ENCODE measurements around the gene WDR54. TPM values are rescaled to one million over a fixed set of nuclear protein-coding genes. Genes with fewer than 3 reads are reported as not detected.
"Not testable (repeated sequence)": the region's sequence is repeated elsewhere in the genome, so short reads cannot be mapped to it uniquely, and the experiment has no call there.

The WDR54 gene
- total RNA-seq, 1 experiment from 2014 or later, result 33.1 TPM

- Histone ChIP-seq H3K36me3 (no peaks in the 10 kb centered on the region), H3K27me3 (peaks cover 27% of the 10 kb centered on the region), H3K27ac (no peak overlapping the region), H3K4me3 (no peak overlapping the region), H3K9me3 (replicated peaks) (no peaks in the 10 kb centered on the region), H3K4me1 (peaks cover 3% of the 10 kb centered on the region; the same call in 1 of the 2 replicates)
- DNase-seq, result no peak
Observed at GRCh38 chr2:74416778-74417177, 4.8 kb upstream of the WDR54 start.

DNA sequence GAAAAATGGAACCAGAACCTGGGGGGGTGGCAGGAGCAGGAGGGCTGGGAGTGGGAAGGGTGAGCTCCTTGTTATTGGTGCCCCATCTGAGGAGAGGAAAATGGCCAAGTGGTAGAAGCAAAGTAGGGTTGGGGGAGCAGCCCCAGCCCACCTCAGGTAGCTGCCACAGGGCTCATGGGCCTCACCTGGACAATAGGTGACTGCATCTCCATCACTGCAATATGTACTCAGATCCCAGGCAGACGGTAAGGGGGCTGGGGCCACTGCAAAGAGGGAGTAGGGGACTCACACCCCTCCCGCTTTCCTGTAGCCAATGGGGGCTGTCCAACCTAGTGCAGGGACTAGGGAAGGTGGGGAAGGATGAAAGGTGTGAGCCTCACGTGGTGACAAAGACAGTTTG is 4.3 kb upstream of the WDR54 start:
- Histone ChIP-seq H3K9me3 (replicated peaks) (no peaks in the 10 kb centered on the region), H3K27me3 (peaks cover 27% of the 10 kb centered on the region), H3K36me3 (no peaks in the 10 kb centered on the region), H3K4me3 (no peak overlapping the region), H3K27ac (no peak overlapping the region), H3K4me1 (peaks cover 3% of the 10 kb centered on the region; the same call in 1 of the 2 replicates)
- DNase-seq, result no peak

DNA sequence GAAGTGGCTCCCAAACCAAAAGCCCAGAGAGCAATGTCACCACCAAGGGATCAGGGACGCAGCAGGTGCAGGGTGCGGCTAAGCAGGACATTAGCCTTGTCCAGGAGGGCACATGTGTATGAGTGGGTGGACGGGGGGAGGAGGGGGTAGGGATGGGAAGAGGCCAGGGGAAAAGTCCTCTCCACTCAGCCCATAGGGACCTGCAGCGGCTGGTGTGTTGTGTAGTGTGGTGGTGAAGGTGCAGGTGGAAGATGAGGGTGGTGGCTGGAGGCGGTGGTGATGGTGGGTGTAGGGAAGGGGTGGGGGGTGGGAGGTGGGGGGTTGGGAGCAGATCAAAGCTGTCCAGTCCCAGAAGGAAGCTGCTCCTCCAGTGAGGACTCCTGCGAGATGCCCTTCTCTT is 3.8 kb upstream of the WDR54 start:
- no peaks in the 10 kb centered on the region for H3K9me3 ChIP-seq (replicated peaks)
- peaks cover 3% of the 10 kb centered on the region; the same call in 1 of the 2 replicates for H3K4me1 ChIP-seq
- no peak for DNase-seq
- no peak overlapping the region for H3K4me3 ChIP-seq
- no peak overlapping the region for H3K27ac ChIP-seq
- H3K36me3 ChIP-seq, result no peaks in the 10 kb centered on the region
- peaks cover 22% of the 10 kb centered on the region for H3K27me3 ChIP-seq

DNA sequence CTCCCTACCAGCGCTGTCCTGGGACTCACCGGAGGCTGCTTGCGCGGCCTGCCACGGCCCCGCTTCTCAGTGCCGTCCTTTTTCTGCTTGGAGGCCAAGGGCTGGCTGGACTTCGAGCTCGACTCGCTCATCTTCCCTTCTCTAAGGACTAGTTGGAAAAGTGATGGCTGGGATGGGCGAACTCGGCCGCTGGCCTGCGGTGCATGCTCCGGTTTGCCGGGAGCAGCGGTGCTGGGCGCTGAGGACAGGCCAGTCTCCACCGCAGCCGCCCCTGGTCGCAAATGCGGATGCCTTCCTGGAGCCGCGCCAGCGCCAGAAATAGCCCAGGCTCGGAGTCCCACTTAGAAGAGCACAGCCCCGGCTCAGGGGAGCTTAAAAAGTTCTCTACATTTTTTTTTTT is 3.2 kb upstream of the WDR54 start:
- Histone ChIP-seq H3K4me1 (peaks cover 3% of the 10 kb centered on the region; the same call in 1 of the 2 replicates), H3K27ac (no peak overlapping the region), H3K27me3 (peaks cover 18% of the 10 kb centered on the region), H3K9me3 (replicated peaks) (no peaks in the 10 kb centered on the region), H3K36me3 (no peaks in the 10 kb centered on the region), H3K4me3 (no peak overlapping the region)
- peak; percentile 70 to 76 for DNase-seq

- no peak for DNase-seq
- Histone ChIP-seq H3K9me3 (replicated peaks) (no peaks in the 10 kb centered on the region), H3K36me3 (no peaks in the 10 kb centered on the region), H3K27me3 (peaks cover 13% of the 10 kb centered on the region), H3K4me3 (no peak overlapping the region), H3K4me1 (peaks cover 3% of the 10 kb centered on the region; the same call in 1 of the 2 replicates), H3K27ac (no peak overlapping the region)
Observed at GRCh38 chr2:74419345-74419744, 2.2 kb upstream of the WDR54 start.

DNA sequence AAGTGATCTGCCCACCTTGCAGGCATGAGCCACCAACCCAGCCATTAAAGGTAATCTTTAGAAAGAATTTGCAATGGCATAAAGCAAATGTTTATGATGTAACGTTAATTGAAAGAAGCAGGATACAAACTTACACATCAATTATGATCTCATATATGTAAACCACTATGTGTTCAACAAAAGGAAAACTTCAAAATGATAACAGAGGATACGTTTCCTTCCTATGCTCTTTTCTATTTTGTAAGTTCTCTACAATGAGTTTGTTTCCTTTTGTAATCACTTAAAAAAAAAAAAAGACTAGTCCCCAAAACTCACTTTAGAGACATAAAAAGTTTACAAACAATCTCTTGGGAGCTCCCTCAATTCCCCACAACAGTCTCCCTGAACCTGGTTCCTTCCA is 1.5 kb upstream of the WDR54 start:
- Histone ChIP-seq H3K4me3 (no peak overlapping the region), H3K4me1 (peaks cover 3% of the 10 kb centered on the region; the same call in 1 of the 2 replicates), H3K36me3 (no peaks in the 10 kb centered on the region), H3K27me3 (peaks cover 13% of the 10 kb centered on the region), H3K9me3 (replicated peaks) (no peaks in the 10 kb centered on the region), H3K27ac (no peak overlapping the region)
- no peak for DNase-seq

DNA sequence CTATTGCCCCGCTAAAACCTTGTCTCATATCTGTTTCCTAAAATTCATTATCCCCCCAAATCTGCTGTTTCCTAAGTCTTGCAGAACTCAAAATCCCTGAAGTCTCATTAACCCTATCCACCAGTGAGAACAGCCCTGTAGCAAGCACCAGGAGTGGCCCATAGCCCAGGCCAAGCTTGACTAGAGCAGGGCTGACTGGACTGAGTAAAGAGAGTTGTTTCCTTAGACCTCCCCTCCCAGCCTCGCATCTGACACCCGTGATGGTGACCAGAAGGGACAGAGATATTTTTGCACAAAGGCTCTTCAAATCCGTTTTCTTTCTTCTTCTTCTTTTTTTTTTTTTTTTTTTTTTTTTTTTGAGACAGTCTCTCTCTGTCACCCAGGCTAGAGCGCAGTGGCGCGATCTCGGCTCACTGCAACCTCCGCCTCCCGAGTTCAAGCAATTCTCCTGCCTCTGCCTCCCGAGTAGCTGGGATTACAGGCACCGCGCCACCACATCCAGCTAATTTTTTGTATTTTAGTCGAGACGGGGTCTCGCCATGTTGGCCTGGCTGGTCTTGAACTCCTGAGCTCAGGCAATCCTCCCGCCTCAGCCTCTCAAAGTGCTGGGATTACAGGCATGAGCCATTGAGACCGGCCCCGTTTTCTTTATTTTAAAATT is 957 bp upstream of the WDR54 start:
- H3K36me3 ChIP-seq; DNase-seq; H3K27ac ChIP-seq; H3K4me1 ChIP-seq; H3K4me3 ChIP-seq; H3K9me3 ChIP-seq (replicated peaks): not testable (repeated sequence)
- peaks cover 13% of the 10 kb centered on the region for H3K27me3 ChIP-seq

- H3K4me3 ChIP-seq, result no peak overlapping the region
- peaks cover 17% of the 10 kb centered on the region for H3K36me3 ChIP-seq
- H3K27me3 ChIP-seq, result peaks cover 9% of the 10 kb centered on the region
- no peak overlapping the region for H3K27ac ChIP-seq
- DNase-seq, result no peak
- H3K9me3 ChIP-seq (replicated peaks), result no peaks in the 10 kb centered on the region
- H3K4me1 ChIP-seq, result peaks cover 3% of the 10 kb centered on the region; the same call in 1 of the 2 replicates
Observed at GRCh38 chr2:74423231-74424095, 1.9 kb downstream of the WDR54 start.

- peaks cover 6% of the 10 kb centered on the region for H3K27me3 ChIP-seq
- H3K4me3 ChIP-seq, result no peak overlapping the region
- 0 out of 2 replicates have a peak, but pooled peaks cover 1% of the 10 kb centered on the region for H3K4me1 ChIP-seq
- DNase-seq, result no peak
- no peaks in the 10 kb centered on the region for H3K9me3 ChIP-seq (replicated peaks)
- peaks cover 26% of the 10 kb centered on the region for H3K36me3 ChIP-seq
- no peak overlapping the region for H3K27ac ChIP-seq
Observed at GRCh38 chr2:74424139-74424992, 2.8 kb downstream of the WDR54 start.

- Histone ChIP-seq H3K36me3 (peaks cover 32% of the 10 kb centered on the region), H3K27ac (no peak overlapping the region), H3K27me3 (no peaks in the 10 kb centered on the region; the same call in 1 of the 2 replicates), H3K4me3 (no peak overlapping the region), H3K9me3 (replicated peaks) (no peaks in the 10 kb centered on the region), H3K4me1 (no peaks in the 10 kb centered on the region)
- DNase-seq, result no peak
Observed at GRCh38 chr2:74424995-74425406, 3.5 kb downstream of the WDR54 start.

- H3K9me3 ChIP-seq (replicated peaks), result no peaks in the 10 kb centered on the region
- H3K4me1 ChIP-seq, result no peaks in the 10 kb centered on the region
- H3K27ac ChIP-seq, result no peak overlapping the region
- H3K4me3 ChIP-seq, result no peak overlapping the region
- no peak for DNase-seq
- H3K36me3 ChIP-seq, result peaks cover 37% of the 10 kb centered on the region
- no peaks in the 10 kb centered on the region for H3K27me3 ChIP-seq
Observed at GRCh38 chr2:74425523-74425922, 4.0 kb downstream of the WDR54 start.

DNA sequence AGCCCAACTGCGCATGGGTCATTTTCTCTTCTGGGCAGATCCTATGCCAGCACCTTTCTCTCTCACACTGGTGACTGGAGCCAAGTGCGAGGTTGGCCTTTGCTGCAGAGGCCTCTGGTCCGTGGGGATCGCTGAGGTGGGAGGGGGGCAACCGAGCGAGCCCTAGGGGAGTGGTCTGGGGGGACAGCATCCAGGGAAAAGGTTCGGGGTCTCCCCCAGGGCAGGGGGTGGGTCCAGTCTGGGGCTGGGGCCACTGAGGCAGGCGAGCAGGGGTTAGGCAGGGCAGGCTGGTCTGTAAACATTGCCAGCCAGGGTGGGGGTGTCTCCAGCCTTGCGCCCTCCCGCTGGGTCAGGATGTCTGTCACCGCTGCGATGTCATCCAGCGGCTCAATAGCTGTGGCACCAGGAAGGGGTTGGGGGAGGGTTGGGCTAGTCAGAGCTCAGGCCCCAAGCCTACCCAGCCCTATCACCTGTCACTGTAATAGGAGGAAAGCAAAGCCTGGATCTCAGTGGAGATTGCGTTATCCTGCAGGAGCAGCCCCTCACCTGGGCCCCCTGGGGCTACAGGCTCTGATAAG is 4.7 kb downstream of the WDR54 start:
- no peak overlapping the region for H3K4me3 ChIP-seq
- no peaks in the 10 kb centered on the region for H3K9me3 ChIP-seq (replicated peaks)
- H3K27ac ChIP-seq, result no peak overlapping the region
- H3K36me3 ChIP-seq, result peaks cover 37% of the 10 kb centered on the region
- H3K4me1 ChIP-seq, result no peaks in the 10 kb centered on the region
- DNase-seq, result no peak
- no peaks in the 10 kb centered on the region for H3K27me3 ChIP-seq

- Histone ChIP-seq H3K4me1 (no peaks in the 10 kb centered on the region), H3K36me3 (peaks cover 46% of the 10 kb centered on the region), H3K9me3 (replicated peaks) (no peaks in the 10 kb centered on the region), H3K4me3 (no peak overlapping the region), H3K27me3 (no peaks in the 10 kb centered on the region), H3K27ac (no peak overlapping the region)
- no peak for DNase-seq
Observed at GRCh38 chr2:74427551-74427950, 6.0 kb downstream of the WDR54 start.

DNA sequence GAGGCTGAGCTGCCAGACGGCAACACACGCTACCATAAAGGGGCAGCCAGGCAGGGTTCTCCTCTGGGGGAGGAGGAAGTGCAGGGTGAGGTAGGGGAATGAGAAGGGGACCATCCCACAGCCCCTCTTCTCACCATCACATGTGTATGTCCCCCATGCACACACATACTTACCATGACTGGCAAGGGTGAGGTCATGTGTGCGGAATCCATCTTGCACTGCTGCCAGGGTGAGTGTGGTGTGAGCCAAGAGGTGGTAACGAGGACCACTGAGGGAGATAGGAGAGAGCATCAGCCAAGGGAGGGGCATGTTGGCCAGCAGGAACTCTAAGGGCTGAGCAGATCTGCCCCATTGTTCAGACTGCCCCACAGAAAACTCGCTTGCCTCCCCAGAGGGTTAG is 7.1 kb downstream of the WDR54 start:
- no peaks in the 10 kb centered on the region for H3K4me1 ChIP-seq
- H3K27me3 ChIP-seq, result no peaks in the 10 kb centered on the region
- H3K9me3 ChIP-seq (replicated peaks), result no peaks in the 10 kb centered on the region
- no peak overlapping the region for H3K4me3 ChIP-seq
- H3K36me3 ChIP-seq, result peaks cover 48% of the 10 kb centered on the region
- no peak overlapping the region for H3K27ac ChIP-seq
- DNase-seq, result no peak
